Nucleus accumbens (tissue), 56 donors: Measurements from ENCODE around the gene FAT2.
"Not testable (repeated sequence)": the region's sequence is repeated elsewhere in the genome, so short reads cannot be mapped to it uniquely, and the experiment has no call there.

Experiments used
- DNase-seq, 56 donors: peaks; one replicate each; lab custom pipeline; 2025; lab: John Stamatoyannopoulos, UW

The FAT2 gene

DNA sequence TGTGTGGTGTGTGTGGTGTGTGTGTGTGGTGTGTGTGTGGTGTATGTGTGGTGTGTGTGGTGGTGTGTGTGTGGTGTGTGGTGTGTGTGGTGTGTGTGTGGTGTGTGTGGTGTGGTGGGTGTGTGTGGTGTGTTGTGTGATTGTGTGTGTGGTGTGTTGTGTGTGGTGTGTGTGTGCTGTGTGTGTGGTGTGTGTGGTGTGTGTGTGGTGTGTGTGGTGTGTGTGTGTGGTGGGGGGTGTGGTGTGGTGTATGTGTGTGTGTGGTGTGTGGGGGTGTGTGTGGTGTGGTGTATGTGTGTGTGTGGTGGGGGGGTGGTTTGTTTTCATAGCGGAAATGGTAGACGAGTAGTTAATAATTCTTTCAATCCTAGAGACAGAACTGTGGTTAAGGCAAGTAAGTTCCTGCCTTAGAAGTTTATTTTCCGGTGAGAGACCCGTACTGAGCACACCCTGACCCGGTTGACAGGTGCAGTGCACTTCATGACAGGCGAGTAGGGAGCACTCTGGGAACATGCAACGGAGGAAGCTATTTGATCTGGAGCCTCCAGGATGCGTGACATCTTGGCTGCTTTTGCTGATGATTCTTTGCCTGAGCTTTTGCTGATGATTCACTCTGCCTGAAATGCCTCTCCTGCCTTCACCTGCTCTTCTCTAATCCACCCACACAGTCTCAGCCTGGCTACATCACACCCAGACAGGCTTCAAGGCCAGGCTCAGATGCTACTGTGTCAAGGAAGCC lies 21.7 kb upstream of the FAT2 start:
- peak in 34 of 56 donors; percentile 8 to 84 (median 46) for DNase-seq

DNA sequence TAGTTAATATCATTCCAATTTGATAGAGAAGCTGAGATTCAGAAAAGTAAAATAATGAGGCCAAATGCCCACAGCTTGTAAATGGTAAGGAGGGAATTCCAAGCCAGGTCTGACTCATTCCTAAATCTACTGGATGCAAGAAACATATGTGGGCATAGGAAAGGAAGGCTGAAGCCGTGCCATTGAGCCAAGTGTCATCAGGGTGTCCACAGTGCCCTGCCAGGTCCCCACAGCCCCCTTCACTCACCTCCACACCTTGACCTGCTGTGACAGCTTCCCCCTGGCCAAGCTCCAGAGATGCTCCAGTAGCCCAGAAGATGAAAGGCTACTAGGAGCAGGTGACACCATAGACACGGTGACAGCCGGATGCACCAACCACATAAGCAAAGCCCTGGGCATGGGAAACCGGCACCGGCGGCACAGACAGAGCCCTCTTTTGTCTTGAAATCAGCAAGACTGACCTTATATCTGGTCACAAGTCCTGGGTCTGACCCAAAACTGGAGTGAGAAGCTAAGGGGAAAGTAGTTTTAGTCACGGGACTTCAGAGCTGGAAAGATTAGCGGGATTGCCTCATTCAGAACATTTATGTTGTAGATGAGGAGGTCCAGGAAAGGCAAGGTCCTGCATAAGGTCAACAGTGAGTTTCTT lies 20.1 kb upstream of the FAT2 start:
- DNase-seq, result no peak

DNA sequence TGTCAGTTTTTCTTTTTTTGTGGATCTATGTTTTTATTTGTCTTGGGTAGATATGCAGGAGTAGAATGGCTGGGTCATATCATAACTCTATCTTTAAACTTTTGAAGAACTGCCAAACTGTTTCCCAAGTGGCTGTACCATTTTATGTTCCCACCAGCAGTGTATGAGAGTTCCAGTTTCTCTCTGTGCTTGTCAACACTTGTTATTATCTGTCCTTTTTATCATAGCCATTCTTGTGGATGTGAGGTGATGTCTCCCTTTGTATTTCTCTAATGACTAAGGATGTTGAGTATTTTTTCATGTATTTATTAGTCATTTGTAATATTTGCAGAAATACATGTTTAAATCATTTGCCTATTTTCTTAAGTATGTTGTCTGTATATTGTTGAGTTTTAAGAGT lies 17.4 kb upstream of the FAT2 start:
- DNase-seq, result no peak

DNA sequence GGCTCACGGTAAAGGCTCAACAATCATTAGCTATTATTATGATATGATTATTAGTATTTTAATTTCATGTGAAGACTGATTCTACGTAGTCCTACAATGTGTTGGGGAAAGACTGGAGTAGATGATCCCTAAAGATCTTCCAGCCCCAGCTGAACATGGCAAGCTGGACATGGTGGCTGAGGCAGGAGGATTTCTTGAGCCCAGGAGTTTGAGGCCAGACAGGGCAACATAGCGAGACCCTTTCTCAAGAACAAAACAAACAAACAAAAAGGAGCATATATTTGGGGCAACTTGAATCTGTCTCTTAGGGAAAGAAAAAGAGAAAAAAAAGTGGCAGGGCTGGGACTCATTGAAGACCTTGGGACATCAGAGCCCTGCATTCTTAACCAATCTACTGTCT lies 16.2 kb upstream of the FAT2 start:
- DNase-seq, result no peak

DNA sequence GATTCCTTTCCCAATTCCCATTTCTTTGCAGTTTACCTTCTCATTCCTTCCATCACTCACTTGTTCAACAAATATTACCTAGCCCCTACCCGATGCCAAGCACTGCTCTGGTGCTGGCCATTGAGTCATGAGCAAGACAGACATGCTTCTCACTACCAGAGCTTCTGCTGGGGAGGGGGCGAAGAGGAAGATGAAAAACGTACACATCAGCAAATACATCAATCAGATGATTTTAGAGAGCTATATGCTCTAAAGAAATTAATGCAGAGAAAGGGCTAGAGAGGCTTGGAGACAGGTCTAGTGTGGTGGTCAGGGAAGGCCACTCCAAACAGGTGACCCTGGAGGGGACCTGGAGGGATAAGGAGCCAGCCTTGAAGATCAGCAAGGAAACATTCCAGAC lies 14.4 kb upstream of the FAT2 start:
- no peak for DNase-seq

DNA sequence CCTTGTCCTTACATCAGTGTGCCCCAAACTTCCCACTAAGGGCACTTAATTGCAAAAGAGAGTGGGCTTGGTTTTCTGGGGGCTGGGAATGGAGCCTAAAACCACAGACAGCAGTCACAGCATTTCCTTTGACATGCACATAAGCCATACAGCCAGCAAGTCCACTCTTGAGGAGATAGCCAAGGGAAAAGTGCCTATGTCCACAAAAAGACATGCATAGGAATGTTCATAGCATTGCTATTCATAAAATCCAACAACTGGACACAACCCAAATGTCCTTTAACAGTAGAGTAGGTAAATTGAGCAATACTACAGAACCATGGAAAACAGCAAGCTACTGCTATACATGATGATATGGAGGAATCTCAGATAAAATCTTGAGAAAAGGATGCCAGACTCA lies 11.7 kb upstream of the FAT2 start:
- no peak for DNase-seq

DNA sequence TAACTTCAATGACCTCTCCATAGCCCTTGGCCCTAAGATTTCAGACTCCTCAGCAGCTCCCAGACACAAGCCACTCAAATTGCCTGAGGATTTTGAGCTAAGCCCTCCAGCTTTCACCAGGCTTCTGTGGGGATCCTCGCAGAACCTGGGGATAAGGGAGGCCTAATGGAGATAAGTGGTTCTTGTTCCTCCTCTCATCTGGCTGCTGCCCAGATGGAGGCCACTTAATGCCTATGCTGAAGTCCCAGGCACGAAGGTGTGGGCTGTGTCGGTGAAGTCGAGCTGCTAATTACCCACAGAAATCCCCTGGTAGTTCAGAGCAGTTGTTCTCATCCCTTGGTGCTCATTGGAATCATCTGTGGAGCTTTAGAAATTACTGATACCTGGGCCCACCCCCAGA lies 10.3 kb upstream of the FAT2 start:
- no peak for DNase-seq

DNA sequence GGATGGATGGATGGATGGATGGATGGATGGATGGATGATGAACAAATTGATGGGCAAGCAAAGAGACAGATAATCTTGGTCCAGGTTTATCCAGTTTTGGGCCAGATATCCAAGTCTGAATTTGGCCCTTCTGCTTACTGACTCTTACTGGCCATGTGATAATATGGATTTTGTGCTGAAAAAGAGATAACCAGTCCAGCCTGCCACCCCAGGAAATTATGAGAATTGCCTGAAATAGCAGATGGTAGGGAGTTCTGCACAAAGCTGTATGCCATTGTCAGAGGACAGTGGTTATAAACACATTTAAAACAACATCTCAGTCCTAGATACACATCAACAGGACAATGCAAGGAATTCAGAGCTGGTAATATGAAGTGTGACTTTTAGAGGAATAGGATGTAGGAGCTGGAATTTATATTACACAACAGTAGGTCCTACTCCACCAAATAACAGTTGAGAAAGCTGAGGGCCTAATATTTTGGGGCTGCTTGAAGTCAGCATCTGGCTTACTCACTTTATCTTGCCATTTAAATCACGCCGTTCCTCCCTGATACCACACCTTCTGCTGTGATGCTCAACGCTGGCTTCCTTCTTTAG lies 9.0 kb upstream of the FAT2 start:
- DNase-seq, result no peak

DNA sequence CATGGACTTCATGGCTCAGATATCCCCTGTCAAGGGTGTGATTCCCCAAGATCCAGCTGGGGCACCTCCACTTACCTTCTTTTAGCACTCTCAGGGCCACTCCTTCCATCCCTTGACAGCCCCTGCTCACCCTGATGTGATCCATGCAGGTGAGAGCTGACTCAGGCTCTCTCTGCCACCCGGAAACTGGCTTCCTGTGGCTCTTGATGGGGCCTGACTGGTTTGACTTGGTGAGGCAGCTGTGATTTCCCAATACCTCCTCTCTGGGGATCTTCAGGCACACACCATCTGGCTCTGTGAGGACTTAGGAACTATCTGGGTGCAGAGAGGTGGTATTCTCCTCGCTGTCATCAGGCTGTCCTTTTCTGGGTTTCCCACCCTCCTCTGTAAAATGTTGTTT lies 7.9 kb upstream of the FAT2 start:
- DNase-seq, result no peak

DNA sequence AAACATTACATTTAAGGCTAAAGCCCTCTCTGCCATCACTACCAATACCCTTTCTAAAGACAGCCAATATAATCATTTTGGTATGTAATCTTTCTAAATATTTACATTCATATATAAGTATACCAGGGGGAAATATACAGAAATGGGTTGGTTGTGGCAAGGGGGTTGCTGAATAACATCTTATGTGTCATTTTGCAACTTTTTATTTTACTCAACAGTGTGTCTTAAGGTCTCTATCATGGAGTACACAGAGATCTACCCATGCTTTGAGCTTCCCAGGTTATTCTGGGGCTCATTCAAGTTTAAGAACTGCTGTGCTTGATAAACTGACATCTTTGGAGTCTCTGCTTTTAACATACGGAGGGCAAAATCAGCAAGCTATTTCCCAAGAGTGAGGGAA lies 7.4 kb upstream of the FAT2 start:
- no peak for DNase-seq

DNA sequence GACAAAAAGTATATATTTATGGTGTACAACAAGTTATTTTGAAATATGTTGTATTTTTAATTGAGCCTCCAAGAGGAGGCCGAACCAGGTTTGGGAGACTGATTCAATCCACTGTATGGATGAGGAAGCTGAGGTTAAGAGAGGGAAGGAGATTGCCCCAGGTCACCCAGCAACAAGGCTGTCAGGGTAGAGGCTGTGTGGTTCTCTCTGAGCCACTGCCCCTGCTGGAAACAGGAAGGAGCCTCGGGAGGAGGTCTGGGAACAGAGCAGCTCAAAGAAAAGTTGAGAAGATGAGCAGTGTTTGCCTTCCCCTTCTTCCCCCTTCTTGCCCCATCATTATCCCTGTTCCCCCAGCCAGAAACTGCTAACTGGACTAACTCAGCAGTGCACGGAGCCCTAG lies 6.6 kb upstream of the FAT2 start:
- DNase-seq, result no peak

DNA sequence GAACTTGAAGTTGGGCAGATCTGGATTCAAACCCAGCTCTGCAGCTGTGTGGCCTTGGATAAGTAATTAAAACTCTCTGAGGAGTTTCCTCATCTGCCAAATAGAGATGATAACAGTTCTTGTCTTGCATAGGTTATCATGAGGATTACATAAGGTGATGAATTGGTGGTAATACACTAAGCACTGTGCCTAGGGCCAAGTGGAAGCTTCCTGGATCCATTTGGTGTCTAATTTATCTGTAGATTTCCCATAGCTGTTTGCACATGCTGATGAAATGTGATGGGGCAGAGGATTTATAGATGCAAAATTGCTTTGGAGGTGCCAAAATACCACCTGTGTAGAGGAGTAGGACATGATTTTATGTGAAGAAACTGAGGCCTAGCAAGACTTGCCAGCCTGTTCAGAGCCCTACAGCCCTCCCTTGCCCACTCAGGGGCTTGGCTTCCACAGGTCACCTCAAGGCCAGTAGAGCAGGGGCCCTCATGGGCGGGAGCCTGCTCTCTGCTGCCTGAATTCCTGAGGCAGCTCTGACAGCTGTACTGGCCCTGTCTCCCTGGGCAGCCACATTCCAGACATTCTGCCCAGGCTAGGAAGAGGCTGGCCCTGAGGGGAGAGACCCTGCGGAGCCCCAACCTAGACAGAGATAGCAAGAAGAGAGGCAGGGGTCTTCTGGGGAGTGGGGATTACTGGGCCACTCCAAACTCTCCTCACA lies 5.9 kb upstream of the FAT2 start:
- DNase-seq, result no peak

DNA sequence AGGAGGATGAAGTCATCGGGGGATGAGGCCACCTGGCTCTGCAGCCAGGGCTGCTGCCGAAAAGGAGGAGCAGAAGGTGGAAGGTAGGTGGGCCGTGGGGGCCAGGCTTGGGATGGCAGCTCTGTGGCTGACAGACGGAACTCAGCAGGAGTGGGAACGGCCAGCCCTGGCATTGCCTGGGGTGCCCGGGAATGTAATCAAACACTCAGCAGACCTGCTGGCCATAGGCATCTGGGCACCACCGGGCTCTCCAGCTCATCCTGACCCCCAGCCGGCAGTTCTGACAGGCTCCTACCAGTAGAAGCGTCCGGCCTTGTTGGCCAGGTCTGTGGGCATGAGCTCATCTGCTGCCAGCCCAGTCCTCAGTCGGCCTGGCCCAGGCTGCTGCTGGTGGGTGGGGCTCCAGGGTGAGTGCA lies 4.3 kb upstream of the FAT2 start:
- DNase-seq, result no peak

DNA sequence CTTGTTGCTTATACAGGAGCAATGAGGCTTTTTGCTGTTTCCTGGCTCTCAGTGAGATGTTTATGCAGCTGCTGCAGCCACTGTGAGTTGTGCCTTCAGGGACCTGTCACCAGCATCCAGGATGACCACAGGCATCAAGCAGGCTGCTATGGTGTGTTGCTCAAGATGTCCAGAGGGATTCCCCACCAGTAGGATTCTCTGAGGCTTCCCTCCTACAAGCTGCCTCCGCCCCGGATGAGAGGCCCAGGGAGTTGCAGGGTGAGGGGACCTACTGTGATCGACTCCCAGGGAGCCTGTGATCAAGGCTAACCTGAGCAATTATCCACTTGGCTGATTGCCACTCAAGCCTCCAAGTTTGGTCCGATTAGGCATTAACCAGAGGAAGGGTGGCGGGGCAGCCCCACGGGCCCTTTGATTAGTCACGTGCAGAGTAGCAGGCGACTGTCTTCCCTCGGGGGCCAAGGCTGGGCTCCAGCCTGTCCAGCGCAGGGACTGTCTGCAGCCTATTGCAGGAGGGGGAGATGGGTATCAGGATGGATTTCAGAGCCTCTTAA lies 1.8 kb upstream of the FAT2 start:
- DNase-seq, result no peak

DNA sequence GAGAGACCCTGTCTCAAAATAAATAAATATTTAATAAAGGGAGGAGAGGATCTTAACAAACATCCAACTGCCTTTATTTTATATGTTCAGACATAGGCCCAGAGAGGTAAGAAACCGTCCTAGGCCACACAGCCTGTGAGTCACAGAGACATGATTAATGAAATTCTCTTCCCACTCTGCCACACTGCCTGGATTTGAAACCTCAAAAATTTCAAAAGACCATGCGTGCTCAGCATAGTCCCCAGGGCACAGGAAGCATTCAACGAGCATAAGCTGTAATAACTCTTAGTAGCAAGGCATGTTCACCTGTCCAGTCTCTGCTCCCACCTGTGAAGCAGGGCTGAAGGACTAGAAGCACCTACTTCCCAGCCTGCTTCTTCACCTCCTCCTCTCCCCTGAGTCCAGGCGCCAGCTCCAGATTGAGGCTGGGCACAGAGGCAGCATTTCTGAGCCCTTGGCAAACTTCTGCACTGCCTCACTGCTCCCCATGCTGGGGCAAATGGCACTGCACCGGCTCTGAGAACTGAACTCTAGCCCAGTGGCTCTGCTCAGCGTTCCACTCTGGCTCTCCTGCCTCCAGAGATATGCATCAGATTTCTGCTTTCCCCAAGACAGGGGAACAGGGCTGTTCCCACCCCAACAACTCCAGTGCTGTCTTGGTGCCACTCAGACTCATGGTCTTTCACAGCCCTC lies 1.1 kb downstream of the FAT2 start:
- peak in 1 of 56 donors; percentile 16 for DNase-seq

DNA sequence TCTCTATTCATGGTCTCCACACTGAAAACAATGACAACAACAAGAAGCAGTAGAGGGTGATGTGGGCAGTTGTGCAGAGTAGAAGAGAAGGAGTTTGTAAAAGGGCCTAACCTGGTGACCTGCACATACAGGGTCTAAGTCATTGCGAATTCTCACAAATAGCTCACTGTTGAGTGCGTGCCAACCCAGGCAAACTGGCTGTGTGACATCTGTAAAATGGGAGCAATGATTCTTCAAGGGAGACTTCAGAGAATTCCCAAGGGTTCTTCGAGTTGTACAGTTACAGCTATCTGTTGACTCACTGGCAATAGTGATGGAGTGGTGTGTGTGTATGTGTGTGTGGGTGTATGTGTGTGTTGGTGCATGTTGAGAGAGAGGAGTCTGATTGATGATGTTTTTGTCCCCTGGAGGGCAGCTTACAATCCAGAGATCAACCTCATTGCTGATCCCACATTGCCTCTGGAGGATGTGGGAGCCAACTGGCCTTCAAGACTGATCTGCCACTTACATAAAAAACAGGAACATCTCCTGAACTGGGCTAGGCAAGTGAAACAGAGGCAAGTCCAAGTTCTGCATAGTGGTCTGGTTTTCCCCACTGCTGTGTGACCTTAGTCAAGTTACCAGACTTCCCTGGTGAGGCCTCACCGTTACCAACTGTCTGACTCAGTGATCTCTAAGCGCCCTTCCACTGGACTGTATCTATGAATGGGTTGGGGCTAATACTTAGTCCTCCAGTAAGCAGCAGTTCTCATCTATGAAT lies 3.2 kb downstream of the FAT2 start:
- DNase-seq, result no peak

DNA sequence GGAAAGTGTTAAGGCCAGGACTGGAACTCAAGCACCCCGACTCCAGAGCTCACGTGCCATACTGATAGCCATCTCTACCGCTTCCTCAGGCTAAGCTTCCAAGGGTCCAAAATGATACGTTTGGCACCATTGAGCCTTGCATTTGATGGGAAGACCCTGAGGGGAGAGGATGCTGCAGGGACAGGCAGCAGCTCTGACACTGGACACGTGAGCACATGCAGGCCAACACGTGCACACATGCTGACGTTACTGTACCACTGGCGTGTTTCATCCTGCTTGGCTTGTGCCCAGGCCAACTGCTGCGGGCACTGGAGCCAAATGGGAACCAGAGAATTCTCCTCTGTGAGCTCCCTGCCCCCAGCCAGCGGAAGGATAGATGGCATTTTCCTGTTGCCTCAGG lies 5.2 kb downstream of the FAT2 start:
- no peak for DNase-seq

DNA sequence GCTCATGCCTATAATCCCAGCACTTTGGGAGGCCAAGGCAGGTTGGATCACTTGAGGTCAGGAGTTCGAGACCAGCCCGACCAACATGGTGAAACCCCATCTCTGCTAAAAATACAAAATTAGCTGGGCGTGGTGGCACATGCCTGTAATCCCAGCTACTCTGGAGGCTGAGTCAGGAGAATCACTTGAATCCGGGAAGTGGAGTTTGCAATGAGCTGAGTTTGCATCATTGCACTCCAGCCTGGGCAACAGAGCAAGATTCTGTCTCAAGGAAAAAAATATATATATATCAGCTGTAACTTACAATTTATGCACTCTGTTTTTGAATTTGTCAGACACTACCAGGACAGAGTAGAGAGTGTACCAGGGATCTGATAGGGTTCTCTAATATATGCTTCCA lies 5.8 kb downstream of the FAT2 start:
- not testable (repeated sequence) for DNase-seq

DNA sequence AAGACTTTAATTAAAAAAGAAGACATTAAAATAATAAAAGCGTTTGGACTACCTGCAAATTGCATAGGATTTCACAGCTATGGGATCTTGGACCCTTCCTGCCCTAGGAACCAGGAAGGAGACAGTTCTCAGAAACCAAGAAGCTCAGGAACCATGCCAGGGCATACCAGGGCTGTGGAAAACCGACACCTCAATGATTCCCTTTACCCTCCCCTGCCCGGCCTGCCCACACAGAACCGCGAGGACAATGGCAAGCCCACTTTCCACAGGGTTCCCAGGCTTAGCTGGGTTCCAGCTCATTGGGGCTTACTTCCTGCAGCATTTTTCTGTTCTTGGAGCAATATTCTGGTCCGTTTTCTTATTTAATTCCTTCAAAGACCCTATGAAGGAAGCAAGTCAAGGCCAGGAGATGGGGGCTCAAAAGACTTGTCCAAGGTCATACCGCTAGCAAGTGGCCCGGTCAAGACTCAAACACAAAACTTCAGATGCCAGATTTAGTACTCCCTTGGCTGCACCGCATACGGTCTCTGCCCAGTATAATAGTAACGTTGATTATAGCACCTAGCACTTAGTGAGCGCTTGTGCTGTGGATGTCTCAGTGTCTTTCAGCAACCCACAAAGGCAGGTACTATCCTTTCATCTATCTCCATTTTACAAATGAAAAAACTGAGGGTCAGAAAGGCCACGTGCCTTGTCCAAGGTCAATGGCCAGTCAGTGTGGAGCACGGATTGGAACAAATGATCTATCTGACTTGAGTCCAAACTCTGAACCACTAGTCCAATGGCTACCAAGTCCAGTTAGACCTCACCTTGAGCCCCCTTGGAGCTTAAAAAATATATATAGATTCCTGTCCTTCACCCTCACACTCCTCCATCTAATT lies 6.8 kb downstream of the FAT2 start:
- no peak for DNase-seq
